HL-60/S4 (cell line): Measurements from ENCODE around the gene CGN.
"Not testable (repeated sequence)": the region's sequence is repeated elsewhere in the genome, so short reads cannot be mapped to it uniquely, and the experiment has no call there.

Experiments used
- in situ Hi-C: fragments of 300-500 bp; cut with MboI; formaldehyde crosslinking; loops from 2 replicates; pipeline ENCODE4 v1.14.3; 2022; ENCODE audit warnings: low sequenced_read_pairs

The CGN gene

DNA sequence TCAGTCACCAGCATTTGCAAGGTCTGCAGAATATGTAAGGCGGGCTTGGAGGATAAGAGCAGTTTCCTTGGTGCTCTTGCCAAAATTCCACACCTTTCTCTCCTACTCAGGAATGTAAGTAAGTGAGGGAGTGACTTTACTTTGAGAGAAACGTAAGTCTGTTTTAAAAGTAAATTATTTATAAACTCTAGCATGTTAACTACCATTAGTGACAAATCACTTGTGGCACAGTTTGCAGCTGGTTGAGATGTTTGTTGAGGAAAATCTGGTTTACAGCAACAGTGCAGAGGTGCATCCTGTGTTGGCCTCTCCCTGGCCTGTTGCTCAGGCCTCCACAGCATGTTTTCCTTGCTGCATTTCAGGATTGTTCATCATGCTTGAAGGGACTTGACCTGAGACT, 8.5 kb downstream of the CGN start:
- in situ Hi-C loops, result no loop called here

DNA sequence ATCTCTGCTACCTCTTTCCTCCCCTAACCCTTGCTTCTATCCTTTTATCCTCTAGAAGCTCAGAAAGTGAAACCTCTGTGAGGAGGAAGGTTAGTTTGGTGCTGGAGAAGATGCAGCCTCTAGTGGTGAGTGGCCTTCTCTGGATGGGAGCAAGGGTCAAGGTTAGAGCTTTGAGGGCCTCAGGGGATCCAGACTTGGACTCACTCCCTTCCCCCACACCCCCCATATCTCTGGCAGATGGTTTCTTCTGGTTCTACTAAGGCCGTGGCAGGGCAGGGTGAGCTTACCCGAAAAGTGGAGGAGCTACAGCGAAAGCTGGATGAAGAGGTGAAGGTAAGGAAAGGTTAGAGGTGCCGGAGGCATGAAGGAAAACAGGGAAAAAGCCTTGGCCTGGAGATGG, 9.2 kb downstream of the CGN start:
- in situ Hi-C loops, result no loop called here

DNA sequence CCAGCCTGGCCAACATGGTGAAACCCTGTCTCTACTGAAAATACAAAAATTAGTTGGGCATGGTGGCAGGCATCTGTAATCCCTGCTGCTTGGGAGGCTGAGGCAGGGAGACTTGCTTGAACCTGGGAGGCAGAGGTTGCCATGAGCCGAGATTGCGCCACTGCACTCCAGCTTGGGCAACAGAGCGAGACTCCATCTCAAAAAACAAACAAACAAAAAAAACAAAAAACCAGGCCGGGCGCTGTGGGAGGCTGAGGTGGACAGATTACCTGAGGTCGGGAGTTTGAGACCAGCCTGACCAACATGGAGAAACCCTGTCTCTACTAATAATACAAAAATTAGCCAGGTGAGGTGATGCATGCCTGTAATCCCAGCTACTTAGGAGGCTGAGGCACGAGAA, 11.2 kb downstream of the CGN start:
- in situ Hi-C loops, result not testable (repeated sequence)

DNA sequence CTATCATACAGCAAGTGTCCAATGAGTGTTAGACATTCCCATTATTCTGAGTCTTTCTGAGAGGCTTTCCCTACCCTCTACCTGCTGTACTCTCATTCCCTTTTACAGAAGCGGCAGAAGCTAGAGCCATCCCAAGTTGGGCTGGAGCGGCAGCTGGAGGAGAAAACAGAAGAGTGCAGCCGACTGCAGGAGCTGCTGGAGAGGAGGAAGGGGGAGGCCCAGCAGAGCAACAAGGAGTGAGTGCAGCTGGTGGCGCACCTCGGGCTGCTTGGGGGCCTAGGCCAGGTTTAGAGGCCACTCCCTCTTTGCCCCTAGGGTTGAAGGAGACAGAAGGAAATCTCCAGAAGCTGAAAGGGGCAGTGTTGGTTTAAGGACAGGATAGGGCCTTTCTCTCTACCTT, 12.1 kb downstream of the CGN start:
- in situ Hi-C loops, result no loop called here

DNA sequence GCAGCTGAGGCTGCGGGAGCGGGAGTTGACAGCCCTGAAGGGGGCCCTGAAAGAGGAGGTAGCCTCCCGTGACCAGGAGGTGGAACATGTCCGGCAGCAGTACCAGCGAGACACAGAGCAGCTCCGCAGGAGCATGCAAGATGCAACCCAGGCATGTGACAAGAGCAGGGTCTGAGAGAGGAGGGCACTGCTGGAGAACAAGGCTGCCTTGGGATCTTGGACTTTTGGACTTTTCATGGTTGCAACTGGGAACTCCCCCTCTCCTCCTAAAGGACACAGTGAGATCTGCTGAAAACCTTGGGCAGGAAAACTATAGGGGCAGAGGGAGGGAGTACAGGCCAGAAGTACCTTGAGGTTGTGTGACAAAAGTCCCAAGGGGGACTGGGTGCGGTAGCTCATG, 13.5 kb downstream of the CGN start:
- in situ Hi-C loops, result no loop called here

DNA sequence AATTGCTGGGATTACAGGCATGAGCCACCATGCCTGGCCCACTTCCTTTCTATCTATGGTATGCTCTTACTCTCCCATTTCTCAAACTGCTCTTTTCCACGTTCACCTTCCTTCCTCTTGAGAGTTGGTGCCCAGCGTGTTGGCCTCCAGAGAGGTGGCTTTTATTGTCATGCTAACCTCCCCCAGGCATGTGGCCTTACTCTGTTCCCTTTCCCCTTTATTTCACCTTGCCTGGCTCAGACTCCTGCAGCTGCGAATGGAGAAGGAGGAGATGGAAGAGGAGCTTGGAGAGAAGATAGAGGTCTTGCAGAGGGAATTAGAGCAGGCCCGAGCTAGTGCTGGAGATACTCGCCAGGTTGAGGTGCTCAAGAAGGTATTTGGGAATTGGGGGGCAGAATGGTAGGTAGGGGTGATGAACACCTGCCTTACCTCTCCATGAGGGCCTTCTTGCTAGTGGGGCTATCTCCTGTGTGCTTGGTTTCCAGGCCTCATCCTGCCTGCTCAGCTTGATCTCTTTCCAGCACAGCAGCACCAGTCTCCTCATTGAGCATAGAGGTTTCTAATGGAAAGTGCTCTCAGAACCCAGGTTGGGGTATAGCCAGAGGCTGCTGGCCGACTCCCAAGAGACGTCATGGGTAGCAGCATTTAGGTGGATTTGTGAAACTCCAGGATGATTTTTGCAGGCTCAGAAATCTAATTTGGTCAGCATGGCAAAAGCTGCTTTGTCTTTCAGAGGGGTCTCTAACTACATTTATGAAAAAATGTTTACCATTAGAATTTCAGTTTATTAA, 15.7 kb downstream of the CGN start:
- in situ Hi-C loops, result no loop called here

DNA sequence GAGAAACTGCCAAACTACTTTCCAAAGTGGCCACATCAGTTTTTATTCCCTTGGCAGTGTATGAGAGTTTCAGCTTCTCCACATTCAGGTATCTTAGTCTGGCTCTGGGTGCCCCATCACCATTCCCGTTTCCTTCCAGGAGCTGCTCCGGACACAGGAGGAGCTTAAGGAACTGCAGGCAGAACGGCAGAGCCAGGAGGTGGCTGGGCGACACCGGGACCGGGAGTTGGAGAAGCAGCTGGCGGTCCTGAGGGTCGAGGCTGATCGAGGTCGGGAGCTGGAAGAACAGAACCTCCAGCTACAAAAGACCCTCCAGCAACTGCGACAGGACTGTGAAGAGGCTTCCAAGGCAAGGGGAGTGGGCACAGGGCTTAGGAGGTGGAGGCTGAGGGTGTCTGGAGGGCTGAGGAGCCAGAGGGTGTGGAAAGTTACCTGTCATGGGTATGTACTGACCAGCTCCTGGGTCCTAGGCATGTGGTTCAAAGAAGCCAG, 18.1 kb downstream of the CGN start:
- in situ Hi-C loops, result no loop called here

DNA sequence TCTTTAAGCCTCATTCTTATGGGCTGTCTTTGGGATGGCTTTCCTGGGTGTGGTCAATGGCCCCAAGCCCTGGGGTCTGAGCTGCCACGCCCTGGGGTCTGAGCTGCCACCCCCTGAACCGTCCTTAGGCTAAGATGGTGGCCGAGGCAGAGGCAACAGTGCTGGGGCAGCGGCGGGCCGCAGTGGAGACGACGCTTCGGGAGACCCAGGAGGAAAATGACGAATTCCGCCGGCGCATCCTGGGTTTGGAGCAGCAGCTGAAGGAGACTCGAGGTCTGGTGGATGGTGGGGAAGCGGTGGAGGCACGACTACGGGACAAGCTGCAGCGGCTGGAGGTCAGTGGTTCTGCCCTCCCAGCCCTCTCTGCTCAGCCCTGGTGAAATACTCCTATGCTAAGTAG, 18.6 kb downstream of the CGN start:
- in situ Hi-C loops, result no loop called here

DNA sequence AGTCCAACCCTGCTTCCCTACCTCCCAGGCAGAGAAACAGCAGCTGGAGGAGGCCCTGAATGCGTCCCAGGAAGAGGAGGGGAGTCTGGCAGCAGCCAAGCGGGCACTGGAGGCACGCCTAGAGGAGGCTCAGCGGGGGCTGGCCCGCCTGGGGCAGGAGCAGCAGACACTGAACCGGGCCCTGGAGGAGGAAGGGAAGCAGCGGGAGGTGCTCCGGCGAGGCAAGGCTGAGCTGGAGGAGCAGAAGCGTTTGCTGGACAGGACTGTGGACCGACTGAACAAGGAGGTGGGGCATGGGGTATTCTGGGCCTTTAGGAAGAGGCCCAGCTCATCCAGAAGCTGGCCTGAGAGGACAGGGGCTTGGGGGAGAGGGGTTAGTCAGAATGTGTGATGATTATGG, 19.3 kb downstream of the CGN start:
- in situ Hi-C loops, result no loop called here

DNA sequence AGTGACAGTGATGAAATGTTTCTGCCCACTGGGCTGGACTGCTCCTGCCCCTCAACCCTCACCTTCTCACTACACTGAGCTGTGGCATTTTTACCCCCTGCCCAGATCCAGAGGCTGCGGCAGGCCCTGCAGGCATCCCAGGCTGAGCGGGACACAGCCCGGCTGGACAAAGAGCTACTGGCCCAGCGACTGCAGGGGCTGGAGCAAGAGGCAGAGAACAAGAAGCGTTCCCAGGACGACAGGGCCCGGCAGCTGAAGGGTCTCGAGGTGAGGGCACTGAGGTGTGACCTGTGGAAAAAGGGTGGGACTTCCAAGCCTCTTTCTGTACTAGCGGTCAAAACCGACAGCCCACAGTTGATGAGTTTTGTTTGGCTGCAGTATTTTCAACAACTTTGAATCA, 22.7 kb downstream of the CGN start:
- in situ Hi-C loops, result no loop called here

DNA sequence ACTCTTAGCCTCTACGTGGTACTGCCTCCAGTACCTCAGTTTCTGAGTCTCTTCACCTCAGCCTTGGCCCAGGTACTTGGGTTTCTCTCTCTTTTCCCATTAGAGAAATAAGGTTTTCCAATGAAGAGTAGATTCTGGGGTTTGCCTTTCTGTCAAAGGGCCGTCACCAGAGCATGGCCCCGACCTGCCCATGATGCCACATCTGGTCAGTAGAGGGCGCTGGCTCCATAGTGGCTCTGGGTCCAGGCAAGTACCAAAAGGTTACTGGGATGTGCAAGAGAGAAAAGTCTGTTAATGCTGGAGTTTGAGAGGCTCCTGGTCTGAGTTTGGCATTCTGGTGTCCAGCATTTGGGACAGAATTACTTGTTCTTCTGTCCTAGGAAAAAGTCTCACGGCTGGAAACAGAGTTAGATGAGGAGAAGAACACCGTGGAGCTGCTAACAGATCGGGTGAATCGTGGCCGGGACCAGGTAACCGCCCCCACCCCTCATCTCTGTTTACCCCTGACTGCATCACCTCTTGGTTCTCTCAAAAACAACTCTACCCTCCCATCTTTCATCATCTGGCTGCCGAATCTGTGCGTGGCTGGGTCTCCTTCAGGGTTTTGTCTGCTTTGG, 23.6 kb downstream of the CGN start:
- in situ Hi-C loops, result no loop called here

DNA sequence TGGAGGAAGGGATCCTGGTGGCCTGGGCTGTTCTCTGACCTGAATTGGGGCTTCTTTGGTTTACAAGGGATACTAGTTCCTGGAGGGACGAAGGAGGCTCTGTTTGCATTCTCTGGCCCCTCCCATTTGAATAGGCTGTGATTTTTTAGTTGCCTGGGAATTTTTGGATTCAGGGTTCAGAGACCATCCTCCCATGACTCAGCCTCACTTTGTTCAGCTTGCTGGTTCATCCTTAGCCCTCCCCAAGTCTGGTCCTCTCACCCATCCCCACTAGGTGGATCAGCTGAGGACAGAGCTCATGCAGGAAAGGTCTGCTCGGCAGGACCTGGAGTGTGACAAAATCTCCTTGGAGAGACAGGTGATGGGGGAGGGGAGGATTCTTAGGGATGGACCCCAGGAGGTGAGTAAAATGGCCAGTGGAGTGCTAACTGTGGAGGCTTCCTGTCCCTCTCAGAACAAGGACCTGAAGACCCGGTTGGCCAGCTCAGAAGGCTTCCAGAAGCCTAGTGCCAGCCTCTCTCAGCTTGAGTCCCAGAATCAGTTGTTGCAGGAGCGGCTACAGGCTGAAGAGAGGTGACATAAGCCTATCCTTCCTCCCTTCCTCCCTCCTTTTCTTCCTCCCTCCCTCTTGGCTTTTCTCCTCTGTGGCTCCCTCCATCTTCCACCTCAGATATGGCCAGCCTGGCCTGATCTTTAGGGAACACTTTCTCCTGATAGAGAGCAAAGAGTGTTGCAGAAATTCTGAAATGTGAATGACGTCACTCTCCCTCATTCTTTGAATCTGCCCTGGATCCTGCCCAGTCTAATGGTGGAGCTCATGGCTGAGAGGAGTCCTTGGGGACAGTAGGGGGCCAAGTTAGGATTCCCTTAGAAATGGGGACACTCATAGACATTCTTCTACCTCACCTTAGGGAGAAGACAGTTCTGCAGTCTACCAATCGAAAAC, 24.4 kb downstream of the CGN start:
- in situ Hi-C loops, result no loop called here

DNA sequence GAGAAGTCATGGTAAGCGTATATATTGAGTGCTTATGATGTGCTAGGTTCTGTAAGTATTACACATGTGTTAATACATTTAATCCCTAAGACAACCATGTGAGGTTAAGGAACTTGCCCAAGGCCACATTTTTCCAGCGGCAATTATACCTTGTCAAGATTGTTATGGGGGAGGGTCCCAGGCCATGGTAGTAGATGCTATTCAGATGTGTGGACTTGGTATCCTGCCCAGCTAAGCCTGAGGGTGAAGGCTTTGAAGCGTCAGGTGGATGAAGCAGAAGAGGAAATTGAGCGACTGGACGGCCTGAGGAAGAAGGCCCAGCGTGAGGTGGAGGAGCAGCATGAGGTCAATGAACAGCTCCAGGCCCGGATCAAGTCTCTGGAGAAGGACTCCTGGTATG, 25.3 kb downstream of the CGN start:
- in situ Hi-C loops, result no loop called here

DNA sequence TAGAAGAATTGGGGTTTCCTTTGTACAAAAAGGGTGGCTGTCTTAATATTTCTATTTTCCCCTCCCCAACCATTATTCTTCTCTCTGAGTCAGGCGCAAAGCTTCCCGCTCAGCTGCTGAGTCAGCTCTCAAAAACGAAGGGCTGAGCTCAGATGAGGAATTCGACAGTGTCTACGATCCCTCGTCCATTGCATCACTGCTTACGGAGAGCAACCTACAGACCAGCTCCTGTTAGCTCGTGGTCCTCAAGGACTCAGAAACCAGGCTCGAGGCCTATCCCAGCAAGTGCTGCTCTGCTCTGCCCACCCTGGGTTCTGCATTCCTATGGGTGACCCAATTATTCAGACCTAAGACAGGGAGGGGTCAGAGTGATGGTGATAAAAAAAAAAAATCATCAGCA, 25.9 kb downstream of the CGN start:
- in situ Hi-C loops, result no loop called here

DNA sequence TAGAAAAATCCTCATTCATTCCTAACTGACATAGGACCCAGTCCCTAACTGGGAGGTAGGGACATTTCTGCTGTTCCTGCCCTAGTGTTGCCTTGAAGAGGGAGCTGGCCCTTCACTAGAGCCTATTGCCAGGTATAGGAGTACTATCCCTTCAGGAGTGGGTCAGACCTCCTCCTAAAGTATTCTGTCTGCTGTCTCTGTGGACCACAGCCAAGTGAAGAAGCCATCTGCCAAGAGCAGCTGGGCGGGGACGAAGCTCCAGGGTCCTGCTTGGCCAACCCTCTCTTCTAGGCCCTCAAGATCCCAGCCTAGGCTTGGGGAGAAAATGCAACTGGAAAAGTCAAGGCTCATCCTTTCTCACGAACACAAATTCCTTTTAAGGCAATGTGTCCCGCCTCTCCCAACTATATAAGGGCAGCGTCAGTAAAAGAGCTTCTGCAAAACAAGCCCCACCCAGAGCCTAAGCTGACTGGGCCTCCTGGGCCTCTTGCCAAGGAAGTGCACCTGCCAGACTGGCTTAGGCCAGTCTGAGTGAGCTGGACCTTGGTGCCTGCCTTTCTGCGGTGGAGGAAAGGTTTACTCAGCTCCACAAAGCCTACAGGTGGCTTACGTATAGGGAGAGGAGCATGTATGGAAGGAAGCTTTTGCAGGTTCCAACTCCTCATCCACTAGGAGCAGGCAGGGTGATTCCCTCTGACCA, 28.3 kb downstream of the CGN start:
- in situ Hi-C loops, result no loop called here

DNA sequence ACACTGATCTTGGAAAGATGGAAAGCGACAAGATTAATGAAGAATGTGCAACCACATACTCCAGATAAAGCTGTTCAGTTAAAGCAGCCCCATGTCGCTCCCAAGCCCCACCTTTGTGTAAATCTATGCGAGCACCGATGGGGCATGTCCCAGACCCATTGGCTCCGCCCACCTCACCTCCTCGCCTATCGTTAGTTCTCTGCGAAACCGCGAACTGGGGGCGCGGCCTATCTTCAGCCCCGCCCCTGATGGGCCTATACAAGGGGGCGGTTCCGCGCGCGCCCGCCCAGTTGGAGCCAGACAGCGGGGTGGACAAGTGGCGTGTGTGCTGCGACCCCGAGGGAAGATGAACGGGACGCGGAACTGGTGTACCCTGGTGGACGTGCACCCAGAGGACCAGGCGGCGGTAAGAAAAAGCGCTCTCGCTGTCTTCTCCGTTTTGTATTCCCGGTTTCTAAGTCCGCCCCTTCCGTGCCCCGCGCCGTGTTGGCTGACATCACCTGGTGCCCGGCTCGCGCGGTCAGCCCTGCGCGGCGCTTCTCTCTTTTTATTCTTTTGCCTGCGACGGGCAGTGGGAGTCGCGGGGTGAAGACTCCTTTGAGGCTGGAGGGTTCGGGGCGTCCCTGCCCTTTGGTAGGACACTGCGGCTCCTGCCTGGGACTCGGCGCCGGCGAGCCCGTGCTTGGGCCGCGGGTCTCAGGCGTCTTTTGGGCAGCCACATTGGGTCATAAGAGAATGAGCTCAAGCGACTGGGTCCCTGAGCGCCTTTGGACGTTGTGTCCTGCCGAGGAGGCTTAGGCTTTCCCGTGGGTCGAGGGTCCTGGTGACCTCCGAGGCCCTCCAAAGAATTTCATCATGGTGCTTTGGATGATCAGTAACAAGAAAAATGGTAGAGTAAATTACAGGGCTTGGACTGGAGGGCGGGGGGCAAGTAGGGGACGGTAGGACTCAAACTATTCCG, 29.1 kb downstream of the CGN start, which contains the start of gene TUFT1:
Gene TUFT1, plus strand, starts transcription at position 289 of the 961 bp plus-strand sequence. Its CDS starts 58 bp downstream, at position 347.
- in situ Hi-C loops, result no loop called here

DNA sequence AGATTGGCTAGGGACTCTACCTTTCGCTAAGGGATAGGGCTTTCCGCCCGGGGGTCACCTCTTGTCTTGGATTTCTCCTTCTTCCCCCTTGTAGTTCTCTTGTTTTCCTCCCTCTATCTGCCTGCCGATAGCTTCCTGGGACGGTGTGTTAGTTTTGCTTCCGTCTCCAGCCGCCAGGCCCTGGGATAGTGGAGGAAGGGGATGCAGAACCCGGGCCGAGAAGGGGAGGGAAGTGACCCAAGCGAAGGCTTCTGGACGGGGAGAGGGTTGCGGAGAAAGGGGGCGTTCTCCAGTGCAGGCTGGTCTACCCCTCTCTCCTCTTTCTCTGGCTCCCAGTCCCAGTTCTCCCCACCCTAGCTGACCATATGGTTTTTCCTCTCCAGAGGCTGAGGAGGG, 29.8 kb downstream of the CGN start:
- in situ Hi-C loops, result no loop called here

DNA sequence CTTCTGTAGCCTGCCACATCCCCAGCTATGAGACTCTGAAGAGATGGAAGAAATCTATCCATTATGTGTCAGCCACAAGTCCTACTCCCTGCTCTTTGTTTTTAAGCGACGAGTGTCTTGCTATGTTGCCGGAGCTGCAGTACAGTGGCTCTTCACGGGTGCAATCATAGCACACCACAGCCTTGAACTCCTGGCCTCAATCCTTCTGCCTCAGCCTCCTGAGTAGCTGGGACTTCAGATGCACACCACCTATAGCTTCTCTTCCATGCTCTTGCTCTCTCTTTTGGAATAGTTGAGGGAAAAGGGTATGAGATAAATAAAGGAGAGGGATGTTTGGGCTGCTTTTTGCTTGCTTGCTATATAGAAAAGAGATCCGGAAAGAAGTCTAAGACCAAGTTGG, 30.6 kb downstream of the CGN start:
- in situ Hi-C loops, result no loop called here

DNA sequence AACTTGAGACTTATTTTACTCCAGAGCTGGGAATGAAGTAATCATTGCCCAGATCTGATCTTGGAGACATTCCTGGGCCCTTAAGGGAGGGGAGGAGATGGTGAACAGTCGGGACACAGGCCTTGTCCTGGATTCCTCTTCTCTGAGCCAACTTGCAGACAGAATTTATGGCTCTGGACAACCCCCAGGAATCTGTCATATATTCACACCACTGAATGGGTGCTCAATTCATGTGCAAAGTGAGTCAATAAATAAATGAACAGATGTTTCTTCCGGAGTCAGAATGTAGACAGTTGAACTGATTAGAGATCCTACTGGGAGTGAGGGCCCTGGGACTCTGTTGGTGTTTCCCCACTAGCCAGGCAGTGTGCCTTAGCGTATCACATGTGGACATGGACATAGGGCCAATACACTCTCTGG, 31.5 kb downstream of the CGN start:
- in situ Hi-C loops, result no loop called here

DNA sequence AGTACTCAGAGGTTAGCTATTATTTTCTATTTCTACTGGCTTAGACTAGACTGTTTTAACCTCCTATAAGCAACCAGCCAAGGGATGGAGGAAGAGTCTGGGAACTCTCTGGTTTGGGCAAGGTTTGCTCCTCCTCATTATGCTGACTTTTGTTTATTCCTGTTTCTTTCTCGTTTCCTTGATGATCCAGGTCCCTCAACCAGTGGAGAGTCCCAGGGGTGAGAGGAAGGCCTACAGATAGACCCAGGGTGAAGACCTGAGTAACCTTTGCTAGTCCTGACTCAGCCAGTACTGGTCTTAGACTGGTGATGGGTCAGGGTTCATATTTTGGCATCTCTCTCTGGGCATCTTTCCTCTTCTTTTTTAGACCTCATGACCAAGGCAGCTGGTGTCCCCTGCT, 34.4 kb downstream of the CGN start:
- in situ Hi-C loops, result no loop called here
